Mesothelial cell of epicardium (in vitro differentiated cells): ENCODE results near the gene KRT9. TPM values are rescaled to one million over a fixed set of nuclear protein-coding genes. Genes with fewer than 3 reads are reported as not detected.
"Not testable (repeated sequence)": the region's sequence is repeated elsewhere in the genome, so short reads cannot be mapped to it uniquely, and the experiment has no call there.

Experiments
- DNase-seq, 2 experiments: peaks; one replicate each; pipeline ENCODE4 v3.0.0; 2021; ENCODE audit warnings: low spot score in 2 of 2; ENCODE audit not compliant: unreplicated experiment in 2 of 2
- H3K27ac Mint-ChIP-seq: 2 replicates; pipeline ENCODE4 v1.8.0; 2021; ENCODE audit warnings: mixed read lengths
- H3K27me3 Mint-ChIP-seq: 2 replicates; pipeline ENCODE4 v1.8.0; 2021; ENCODE audit warnings: low read depth, mixed read lengths
- H3K36me3 Mint-ChIP-seq: 2 replicates; pipeline ENCODE4 v1.8.0; 2021; ENCODE audit warnings: mixed read lengths
- H3K4me1 Mint-ChIP-seq: 2 replicates; pipeline ENCODE4 v1.8.0; 2021; ENCODE audit warnings: mixed read lengths
- H3K4me3 Mint-ChIP-seq: 2 replicates; pipeline ENCODE4 v1.8.0; 2021; ENCODE audit warnings: mild to moderate bottlenecking, moderate library complexity, mixed read lengths
- H3K9me3 Mint-ChIP-seq: 2 replicates; pipeline ENCODE4 v1.8.0; 2021; ENCODE audit warnings: mixed read lengths
- total RNA-seq: library from RNA; stranded (reverse); gene quantifications from 3 replicates; pipeline ENCODE4 v1.2.1, GENCODE V29; 2021
- TF ChIP-seq, protein P1 (sequence below): fragments of 200-600 bp; sonication (generic); IDR thresholded peaks from one replicate; pipeline ENCODE4 v1.5.0; 2021; ENCODE audit warnings: antibody characterized with exemption; ENCODE audit not compliant: unreplicated experiment

The KRT9 gene
- total RNA-seq, 1 donor from 2014 or later, result not detected

DNA sequence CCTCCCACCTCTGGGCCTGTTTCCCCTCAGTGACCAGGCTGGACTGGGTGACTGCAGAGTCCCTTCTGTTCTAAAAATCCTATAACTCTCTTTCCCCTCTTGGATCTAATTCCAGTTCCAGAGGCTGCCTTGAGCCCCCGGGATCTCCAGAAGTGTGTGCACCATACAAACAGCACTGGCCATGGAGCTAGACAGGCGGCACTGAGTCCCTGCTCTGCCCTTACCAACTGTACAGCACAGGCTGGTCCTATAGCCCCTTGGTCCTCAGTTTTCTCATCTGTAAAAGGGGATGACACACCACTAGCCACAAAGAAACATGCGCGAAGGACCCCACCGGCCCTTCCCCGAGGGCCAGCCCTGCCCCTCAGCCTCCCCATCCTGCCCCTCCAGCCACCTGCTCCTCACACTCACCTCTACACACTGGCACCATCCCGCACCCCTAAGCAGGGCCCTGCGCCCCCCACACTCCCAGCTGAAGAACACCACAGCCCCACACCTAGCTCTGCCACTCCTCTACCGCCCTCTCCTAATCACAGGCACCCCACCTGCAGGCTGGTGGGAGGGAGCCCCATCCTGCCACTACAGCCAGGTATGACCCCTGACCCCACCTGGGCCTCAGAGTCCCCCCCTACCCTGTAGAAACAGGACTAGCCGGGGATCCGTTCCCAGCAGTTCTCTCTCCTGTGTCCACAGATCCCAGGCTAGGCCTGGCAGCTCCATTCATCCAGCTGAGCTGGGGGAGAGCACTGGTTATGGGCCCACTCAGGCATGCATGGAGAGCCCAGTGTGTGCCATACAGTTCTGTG, 41.6 kb upstream of the KRT9 start:
- Mint-ChIP-seq H3K4me1 (peaks cover 19% of the 10 kb centered on the region), H3K27me3 (peaks cover 5% of the 10 kb centered on the region), H3K4me3 (no peak overlapping the region), H3K27ac (no peak overlapping the region), H3K9me3 (no peaks in the 10 kb centered on the region), H3K36me3 (no peaks in the 10 kb centered on the region)
- no peak for DNase-seq
- TF ChIP-seq, protein P1, sequence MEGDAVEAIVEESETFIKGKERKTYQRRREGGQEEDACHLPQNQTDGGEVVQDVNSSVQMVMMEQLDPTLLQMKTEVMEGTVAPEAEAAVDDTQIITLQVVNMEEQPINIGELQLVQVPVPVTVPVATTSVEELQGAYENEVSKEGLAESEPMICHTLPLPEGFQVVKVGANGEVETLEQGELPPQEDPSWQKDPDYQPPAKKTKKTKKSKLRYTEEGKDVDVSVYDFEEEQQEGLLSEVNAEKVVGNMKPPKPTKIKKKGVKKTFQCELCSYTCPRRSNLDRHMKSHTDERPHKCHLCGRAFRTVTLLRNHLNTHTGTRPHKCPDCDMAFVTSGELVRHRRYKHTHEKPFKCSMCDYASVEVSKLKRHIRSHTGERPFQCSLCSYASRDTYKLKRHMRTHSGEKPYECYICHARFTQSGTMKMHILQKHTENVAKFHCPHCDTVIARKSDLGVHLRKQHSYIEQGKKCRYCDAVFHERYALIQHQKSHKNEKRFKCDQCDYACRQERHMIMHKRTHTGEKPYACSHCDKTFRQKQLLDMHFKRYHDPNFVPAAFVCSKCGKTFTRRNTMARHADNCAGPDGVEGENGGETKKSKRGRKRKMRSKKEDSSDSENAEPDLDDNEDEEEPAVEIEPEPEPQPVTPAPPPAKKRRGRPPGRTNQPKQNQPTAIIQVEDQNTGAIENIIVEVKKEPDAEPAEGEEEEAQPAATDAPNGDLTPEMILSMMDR, result no peak

DNA sequence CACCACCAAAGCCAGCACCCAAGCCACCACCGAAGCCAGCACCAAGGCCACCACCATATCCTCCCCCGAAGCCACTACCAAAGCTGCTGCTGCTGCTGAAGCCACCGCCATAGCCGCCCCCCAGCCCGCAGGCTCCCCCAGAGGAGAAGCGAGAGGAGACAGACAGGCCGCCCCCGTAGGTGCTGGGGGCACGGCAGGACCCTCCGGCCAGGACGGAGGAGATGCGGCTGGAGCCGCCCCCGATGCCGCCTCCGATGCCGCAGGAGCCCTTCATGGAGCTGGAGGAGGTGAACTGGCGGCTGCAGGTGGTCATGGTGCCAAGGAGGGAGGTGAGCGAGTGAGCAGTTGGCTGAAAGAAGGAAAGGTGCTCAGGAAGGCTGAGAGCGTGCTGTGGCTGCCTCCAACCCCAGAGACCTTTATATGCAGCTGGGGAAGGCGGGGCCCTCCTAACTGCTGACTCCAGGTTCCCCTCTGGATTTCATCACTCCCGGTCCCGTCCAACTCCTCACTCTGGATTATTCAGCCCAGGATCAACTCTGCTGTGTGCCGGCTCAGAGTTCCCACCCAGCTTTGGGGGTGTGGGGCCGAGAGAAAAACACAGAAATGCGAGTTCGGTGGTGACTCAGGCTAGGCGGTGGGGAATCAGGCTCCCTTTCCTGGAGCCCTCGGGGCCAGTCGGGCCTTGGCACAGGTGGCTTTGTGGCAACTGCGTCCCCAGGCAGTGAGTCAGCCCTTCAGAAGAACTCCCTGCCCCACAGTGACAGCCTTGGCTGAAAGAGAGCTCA, 40.7 kb upstream of the KRT9 start, which contains the start of gene KRT16:
TSS of gene KRT16 (minus strand) at position 392 of the 785 bp plus-strand sequence. CDS start at position 313, 79 bp downstream.
- DNase-seq, H3K4me3 Mint-ChIP-seq, H3K27me3 Mint-ChIP-seq, H3K36me3 Mint-ChIP-seq, H3K27ac Mint-ChIP-seq, H3K9me3 Mint-ChIP-seq, H3K4me1 Mint-ChIP-seq: not testable (repeated sequence)

DNA sequence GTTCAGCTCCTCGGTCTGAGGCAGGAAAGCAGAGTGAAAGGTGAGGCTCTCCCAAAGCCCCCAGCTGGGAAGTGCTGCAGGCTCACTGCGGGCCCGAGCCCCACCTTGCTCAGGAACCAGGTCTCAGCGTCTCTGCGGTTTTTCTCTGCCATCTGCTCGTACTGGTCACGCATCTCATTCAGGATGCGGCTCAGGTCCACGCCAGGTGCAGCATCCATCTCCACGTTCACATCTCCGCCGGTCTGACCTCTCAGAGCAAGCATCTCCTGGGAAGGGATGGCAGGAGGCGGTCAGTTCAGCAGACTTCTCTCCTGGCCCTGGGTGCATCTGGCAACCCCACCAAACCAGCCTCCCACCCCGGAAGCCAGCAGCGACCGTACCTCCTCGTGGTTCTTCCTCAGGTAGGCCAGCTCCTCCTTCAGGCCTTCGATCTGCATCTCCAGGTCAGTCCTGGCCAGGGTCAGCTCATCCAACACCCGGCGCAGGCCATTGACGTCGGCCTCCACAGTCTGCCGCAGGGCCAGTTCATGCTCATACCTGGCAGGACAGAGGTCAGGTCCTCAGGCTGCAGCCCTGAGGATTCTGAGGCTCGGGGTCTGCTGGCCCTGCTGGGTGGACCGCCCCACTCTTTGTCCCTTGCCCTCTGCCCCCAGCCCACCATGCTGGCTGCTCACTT, 39.2 kb upstream of the KRT9 start:
- no peak for DNase-seq
- Mint-ChIP-seq H3K4me3 (no peak overlapping the region), H3K4me1 (peaks cover 5% of the 10 kb centered on the region), H3K36me3 (peaks cover 7% of the 10 kb centered on the region), H3K9me3 (peaks cover 14% of the 10 kb centered on the region), H3K27me3 (peaks cover 5% of the 10 kb centered on the region), H3K27ac (no peak overlapping the region)
- TF ChIP-seq, protein P1, result no peak

DNA sequence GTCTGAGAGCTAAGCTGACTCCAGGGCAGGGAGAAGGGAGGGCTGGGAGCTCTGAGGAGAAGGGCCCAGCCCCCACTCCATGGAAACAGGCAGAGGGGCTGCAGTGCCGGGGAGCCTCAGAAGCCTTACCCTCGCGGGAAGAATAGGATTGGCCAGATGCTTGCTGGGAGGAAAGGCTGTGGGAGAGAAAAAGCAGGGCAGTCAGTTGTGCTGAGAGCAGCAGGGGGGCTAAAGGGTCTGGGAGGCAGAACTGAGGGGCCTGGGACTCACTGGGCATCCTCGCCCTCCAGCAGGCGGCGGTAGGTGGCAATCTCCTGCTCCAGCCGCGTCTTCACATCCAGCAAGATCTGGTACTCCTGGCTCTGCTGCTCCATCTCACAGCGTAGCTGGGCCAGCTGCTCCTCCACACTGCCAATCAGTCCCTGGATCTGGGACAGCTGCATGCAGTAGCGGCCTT, 38.2 kb upstream of the KRT9 start:
- H3K27me3 Mint-ChIP-seq, H3K27ac Mint-ChIP-seq, H3K4me3 Mint-ChIP-seq, DNase-seq, H3K36me3 Mint-ChIP-seq, H3K4me1 Mint-ChIP-seq: not testable (repeated sequence)
- H3K9me3 Mint-ChIP-seq, result peaks cover 19% of the 10 kb centered on the region

DNA sequence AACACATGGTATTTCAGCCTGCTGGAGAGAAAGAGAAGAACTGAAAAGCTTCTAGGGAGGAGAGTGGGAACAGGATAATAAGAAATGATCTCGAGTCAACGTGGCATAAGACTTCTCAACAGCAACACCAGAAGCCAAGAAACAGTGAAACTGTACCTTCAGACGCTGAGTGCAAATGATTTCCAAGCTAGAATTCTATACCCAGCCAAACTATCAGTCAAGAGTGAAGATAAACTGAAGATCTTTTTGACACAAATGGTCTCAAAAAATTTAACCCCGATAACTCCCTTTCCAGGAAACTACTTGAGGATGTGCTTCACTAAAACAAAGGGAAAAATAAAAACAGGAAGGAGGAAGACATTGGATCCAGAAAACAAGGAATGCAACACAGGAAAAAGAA, 35.1 kb upstream of the KRT9 start:
- Mint-ChIP-seq H3K4me1 (peaks cover 11% of the 10 kb centered on the region), H3K9me3 (peaks cover 19% of the 10 kb centered on the region)
- not testable (repeated sequence) for H3K27me3 Mint-ChIP-seq, H3K4me3 Mint-ChIP-seq, DNase-seq, H3K27ac Mint-ChIP-seq, H3K36me3 Mint-ChIP-seq

DNA sequence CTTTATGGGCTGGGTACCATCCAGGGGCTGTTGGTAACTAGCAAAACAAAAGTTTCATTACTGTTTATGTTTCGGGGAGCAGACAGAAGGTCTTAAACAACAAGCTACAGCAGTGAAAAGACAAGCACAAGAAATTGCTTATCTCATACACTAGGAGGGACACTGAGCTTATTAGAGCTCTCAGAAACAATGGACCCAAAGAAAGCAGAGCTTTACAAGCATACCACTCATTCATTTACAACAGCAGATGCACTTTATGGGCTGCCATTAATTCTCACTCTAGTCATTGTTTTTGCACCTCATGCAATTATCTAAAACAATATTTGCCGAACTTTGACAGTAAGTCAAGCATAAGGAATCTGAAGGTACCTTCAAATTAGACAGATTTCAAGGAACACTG, 30.7 kb upstream of the KRT9 start:
- TF ChIP-seq, protein P1, result no peak
- H3K27me3 Mint-ChIP-seq, result no peaks in the 10 kb centered on the region
- peaks cover 16% of the 10 kb centered on the region for H3K9me3 Mint-ChIP-seq
- peaks cover 20% of the 10 kb centered on the region for H3K4me1 Mint-ChIP-seq
- no peak for DNase-seq
- H3K27ac Mint-ChIP-seq, result no peak overlapping the region
- H3K36me3 Mint-ChIP-seq, result peaks cover 5% of the 10 kb centered on the region
- H3K4me3 Mint-ChIP-seq, result no peak overlapping the region

DNA sequence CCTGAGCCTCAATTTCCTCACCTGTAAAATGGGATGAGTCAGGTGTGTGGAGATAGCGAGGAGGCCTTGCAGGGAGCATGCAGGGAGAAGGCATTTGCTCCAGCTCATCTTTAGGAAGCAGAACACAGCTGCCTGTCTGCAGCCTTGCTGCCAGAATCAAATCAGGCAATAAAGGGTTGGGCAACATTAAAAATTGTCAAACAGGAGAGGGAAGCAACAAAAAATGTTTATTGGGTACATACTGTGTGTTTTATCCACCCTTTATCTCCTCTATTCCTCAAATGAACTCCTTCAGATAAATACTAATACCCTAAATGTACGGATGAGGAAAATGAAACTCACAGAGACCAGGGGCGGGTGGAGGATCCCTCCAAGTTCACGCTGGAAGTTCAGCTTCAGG, 28.5 kb upstream of the KRT9 start:
- TF ChIP-seq, protein P1, result no peak
- Mint-ChIP-seq H3K36me3 (no peaks in the 10 kb centered on the region), H3K4me3 (no peak overlapping the region), H3K4me1 (peaks cover 20% of the 10 kb centered on the region), H3K27ac (no peak overlapping the region), H3K9me3 (no peaks in the 10 kb centered on the region), H3K27me3 (no peaks in the 10 kb centered on the region)
- DNase-seq, result no peak
